Chondrocyte (in vitro differentiated cells): ENCODE measurements around the gene FXYD5. TPM values are rescaled to one million over a fixed set of nuclear protein-coding genes. Genes with fewer than 3 reads are reported as not detected.

ENCODE experiments used
- DNase-seq: peaks from one replicate; pipeline ENCODE4 v3.0.0; 2021; ENCODE audit warnings: mixed read lengths, low spot score
- H3K27ac Mint-ChIP-seq: one replicate; pipeline ENCODE4 v1.8.0; 2021; ENCODE audit warnings: mild to moderate bottlenecking, moderate library complexity, mixed read lengths; ENCODE audit not compliant: unreplicated experiment
- H3K27me3 Mint-ChIP-seq: 2 replicates; pipeline ENCODE4 v1.8.0; 2021; ENCODE audit warnings: low read depth, mixed read lengths
- H3K36me3 Mint-ChIP-seq: 2 replicates; pipeline ENCODE4 v1.8.0; 2021; ENCODE audit warnings: low read depth, mixed read lengths
- H3K4me1 Mint-ChIP-seq: 2 replicates; pipeline ENCODE4 v1.8.0; 2021; ENCODE audit warnings: low read depth, mild to moderate bottlenecking, mixed read lengths
- H3K4me3 Mint-ChIP-seq: one replicate; pipeline ENCODE4 v1.8.0; 2021; ENCODE audit warnings: mild to moderate bottlenecking, moderate library complexity, mixed read lengths; ENCODE audit not compliant: unreplicated experiment
- H3K9me3 Mint-ChIP-seq: 2 replicates; pipeline ENCODE4 v1.8.0; 2021; ENCODE audit warnings: low read depth, mixed read lengths
- CTCF ChIP-seq: fragments of 200-600 bp; sonication (generic); IDR thresholded peaks from 2 replicates; pipeline ENCODE4 v1.5.0; 2021; ENCODE audit warnings: antibody characterized with exemption, mild to moderate bottlenecking, moderate library complexity
- total RNA-seq: library from RNA; stranded (reverse); gene quantifications from 3 replicates; pipeline ENCODE4 v1.2.1, GENCODE V29; 2021

FXYD5 gene
- total RNA-seq, 1 donor from 2014 or later: 108 TPM

GRCh38 chr19:35140962-35141836 is 13.3 kb upstream of the FXYD5 start:
- Mint-ChIP-seq H3K9me3 (no peaks in the 10 kb centered on the region), H3K4me1 (peaks cover 48% of the 10 kb centered on the region), H3K36me3 (no peaks in the 10 kb centered on the region), H3K4me3 (peak overlapping the region; percentile 63), H3K27ac (peak overlapping the region; percentile 77), H3K27me3 (peaks cover 17% of the 10 kb centered on the region)
- no peak for DNase-seq
- peak; percentile 65 for TF ChIP-seq CTCF

DNA sequence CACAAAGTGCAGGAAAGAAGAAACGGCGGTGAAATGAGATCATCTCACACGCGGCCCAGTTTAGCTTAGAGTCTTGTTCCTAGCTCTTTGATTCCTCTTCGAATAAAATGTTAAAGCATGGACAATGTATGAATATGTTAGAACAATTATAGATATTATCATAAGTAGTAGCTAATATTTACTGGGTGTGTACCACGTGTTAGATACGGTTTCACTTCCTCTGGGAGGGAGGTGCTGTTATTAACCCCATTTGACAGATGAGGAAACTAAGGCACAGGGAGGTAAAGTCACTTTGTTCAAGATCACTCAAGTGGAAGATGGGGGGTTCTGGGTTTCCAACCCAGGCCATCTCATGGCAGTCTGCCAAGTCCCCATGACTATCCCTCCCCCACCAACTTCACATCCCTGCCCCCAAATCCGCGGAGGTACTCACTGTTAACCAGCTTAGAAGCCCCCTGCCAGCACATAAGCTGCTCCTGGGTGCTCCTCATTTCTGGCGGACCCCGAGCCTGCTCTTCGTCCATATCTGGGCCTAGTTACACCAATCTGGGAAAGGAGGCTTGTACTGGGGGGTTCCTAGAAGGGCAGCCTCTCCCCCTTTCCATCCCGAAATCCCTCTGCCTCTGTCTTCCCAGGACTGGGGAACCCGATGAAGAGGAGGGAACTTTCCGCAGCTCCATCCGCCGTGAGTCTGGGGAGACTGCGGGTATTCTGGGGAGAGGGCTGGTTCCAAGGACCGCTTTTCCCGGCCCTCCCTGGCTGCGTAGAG is 12.5 kb upstream of the FXYD5 start:
- no peak for TF ChIP-seq CTCF
- peaks cover 17% of the 10 kb centered on the region for H3K27me3 Mint-ChIP-seq
- no peak overlapping the region for H3K27ac Mint-ChIP-seq
- H3K36me3 Mint-ChIP-seq: no peaks in the 10 kb centered on the region
- DNase-seq: no peak
- no peaks in the 10 kb centered on the region for H3K9me3 Mint-ChIP-seq
- peaks cover 48% of the 10 kb centered on the region for H3K4me1 Mint-ChIP-seq
- no peak overlapping the region for H3K4me3 Mint-ChIP-seq

DNA sequence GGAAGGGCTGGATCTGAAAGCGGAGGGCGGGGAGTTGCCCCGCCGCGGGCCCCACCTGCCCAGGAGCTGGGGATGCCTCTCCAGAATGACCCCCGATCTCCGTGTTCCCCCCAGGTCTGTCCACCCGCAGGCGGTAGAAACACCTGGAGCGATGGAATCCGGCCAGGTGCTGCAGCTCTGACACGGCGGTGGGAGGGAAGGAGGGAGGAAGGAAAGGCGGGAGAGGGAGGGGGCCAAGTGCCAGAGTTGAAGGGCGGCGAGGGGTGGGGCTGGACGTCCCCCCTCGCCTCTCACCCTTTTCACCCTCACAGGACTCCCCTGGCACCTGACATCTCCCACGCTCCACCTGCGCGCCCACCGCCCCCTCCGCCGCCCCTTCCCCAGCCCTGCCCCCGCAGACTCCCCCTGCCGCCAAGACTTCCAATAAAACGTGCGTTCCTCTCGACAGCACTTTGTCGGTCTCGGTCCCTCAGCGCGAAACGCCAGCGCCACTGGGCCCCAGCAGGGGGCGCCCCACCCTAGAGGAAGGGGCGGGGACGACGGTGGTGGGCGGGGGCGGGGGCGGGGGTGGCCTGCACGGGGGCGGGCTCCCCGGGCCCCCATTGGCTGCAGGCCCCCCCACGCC is 11.8 kb upstream of the FXYD5 start:
- no peak for DNase-seq
- Mint-ChIP-seq H3K27ac (no peak overlapping the region), H3K9me3 (no peaks in the 10 kb centered on the region), H3K4me1 (peaks cover 48% of the 10 kb centered on the region), H3K4me3 (no peak overlapping the region), H3K36me3 (no peaks in the 10 kb centered on the region), H3K27me3 (peaks cover 17% of the 10 kb centered on the region)
- TF ChIP-seq CTCF: peak; percentile 84

DNA sequence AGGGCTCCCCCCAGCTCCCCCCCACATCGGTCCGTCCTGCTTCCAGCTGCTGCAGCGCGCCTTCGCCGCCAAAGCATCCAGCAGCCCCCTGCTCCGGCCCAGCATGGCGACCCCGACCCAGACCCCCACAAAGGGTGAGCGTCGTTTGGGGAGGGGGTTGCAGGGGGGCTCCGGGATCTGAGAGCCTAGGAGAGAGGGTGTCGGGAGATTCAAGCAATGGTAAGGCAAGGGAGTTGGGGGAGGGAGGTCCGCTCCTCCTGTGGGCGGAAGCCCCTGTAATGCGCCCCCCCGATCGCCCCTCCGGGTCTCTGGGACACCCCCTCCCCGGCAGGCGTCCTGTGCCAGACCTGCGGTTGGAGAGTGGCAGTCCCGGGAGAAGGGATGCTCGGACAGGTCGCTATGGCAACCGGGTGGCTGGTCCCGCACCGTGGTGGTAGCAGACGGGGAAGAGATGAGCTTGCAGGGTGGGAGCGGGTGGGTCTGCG is 11.3 kb upstream of the FXYD5 start, which contains the start of gene FXYD7:
TSS of gene FXYD7 (plus strand) at position 25 of the 485 bp plus-strand sequence. CDS start at position 104, 79 bp downstream.
- Mint-ChIP-seq H3K4me3 (no peak within 1 kb of the TSS), H3K9me3 (no peaks in the 10 kb centered on the region), H3K36me3 (no peaks in the 10 kb centered on the region), H3K4me1 (peaks cover 44% of the 10 kb centered on the region), H3K27ac (no peak within 1 kb of the TSS), H3K27me3 (peaks cover 14% of the 10 kb centered on the region)
- no peak for DNase-seq
- peak; percentile 68 for TF ChIP-seq CTCF

GRCh38 chr19:35143818-35144217 is 10.7 kb upstream of the FXYD5 start:
- DNase-seq: no peak
- H3K36me3 Mint-ChIP-seq: no peaks in the 10 kb centered on the region
- H3K9me3 Mint-ChIP-seq: no peaks in the 10 kb centered on the region
- no peak overlapping the region for H3K27ac Mint-ChIP-seq
- no peak overlapping the region for H3K4me3 Mint-ChIP-seq
- peaks cover 43% of the 10 kb centered on the region for H3K4me1 Mint-ChIP-seq
- TF ChIP-seq CTCF: no peak
- H3K27me3 Mint-ChIP-seq: peaks cover 14% of the 10 kb centered on the region
